Measurements from ENCODE around the gene ERCC1. TPM values are rescaled to one million over a fixed set of nuclear protein-coding genes. Genes with fewer than 3 reads are reported as not detected.

The ERCC1 gene
- total and polyA plus RNA-seq, 2 of the 13 experiments (the other 11 are each of a cell fraction or from before 2014, with no cell fraction given), result 40.0 to 66.4 TPM

GRCh38 chr19:45446295-45446694, 22.6 kb upstream of the ERCC1 start (continued):
- TF ChIP-seq TRAFD1 (CRISPR knock-in tag; IDR thresholded peaks at IDR 0.05; ENCODE audit: borderline replicate concordance) (no peak), HDAC1 (CRISPR knock-in tag; IDR thresholded peaks at IDR 0.05) (peak; percentile 6; the same call in 1 of the 2 replicates), ZFY (CRISPR knock-in tag; IDR thresholded peaks at IDR 0.05) (0 out of 2 replicates have a peak, but pooled peaks have one; percentile 30), ZBTB49 (CRISPR knock-in tag; IDR thresholded peaks at IDR 0.05; ENCODE audit: borderline replicate concordance) (no peak), ONECUT2 (CRISPR knock-in tag; IDR thresholded peaks at IDR 0.05) (peak; percentile 52; the same call in 1 of the 2 replicates), CTCF (CRISPR knock-in tag; IDR thresholded peaks at IDR 0.05) (peak; percentile 64), KDM1A (CRISPR knock-in tag; IDR thresholded peaks at IDR 0.05) (peak; percentile 89), TAF1 (CRISPR knock-in tag; IDR thresholded peaks at IDR 0.05) (no peak), SP1 (IDR thresholded peaks at IDR 0.05) (no peak), SP1 (CRISPR knock-in tag; IDR thresholded peaks at IDR 0.05) (no peak), ATRX (CRISPR knock-in tag; IDR thresholded peaks at IDR 0.05; ENCODE audit: borderline replicate concordance) (no peak), HDAC2 (CRISPR knock-in tag; IDR thresholded peaks at IDR 0.05) (0 out of 2 replicates have a peak, but pooled peaks have one; percentile 30), RFX1 (IDR thresholded peaks at IDR 0.05) (no peak), MAFF (IDR thresholded peaks at IDR 0.05; ENCODE audit: low read depth, low read length) (peak; percentile 99), SMYD3 (CRISPR knock-in tag; IDR thresholded peaks at IDR 0.05) (no peak), ZNF784 (CRISPR knock-in tag; IDR thresholded peaks at IDR 0.05; ENCODE audit: borderline replicate concordance) (peak; percentile 97), TMF1 (CRISPR knock-in tag; IDR thresholded peaks at IDR 0.05; ENCODE audit: low read depth) (no peak), STAG1 (CRISPR knock-in tag; IDR thresholded peaks at IDR 0.05) (peak; percentile 53), ZBTB14 (CRISPR knock-in tag; IDR thresholded peaks at IDR 0.05) (0 out of 2 replicates have a peak, but pooled peaks have one; percentile 24), ZNF256 (CRISPR knock-in tag; conservative IDR thresholded peaks at IDR 0.05) (no peak), ZFP90 (CRISPR knock-in tag; IDR thresholded peaks at IDR 0.05; ENCODE audit: borderline replicate concordance) (peak; percentile 37; the same call in 1 of the 2 replicates), ZFP91 (CRISPR knock-in tag; IDR thresholded peaks at IDR 0.05; ENCODE audit: borderline replicate concordance) (no peak), ZMYM2 (CRISPR knock-in tag; IDR thresholded peaks at IDR 0.05) (peak; percentile 47; the same call in 1 of the 2 replicates)
